ENCODE data around the gene TULP1. TPM values are rescaled to one million over a fixed set of nuclear protein-coding genes. Genes with fewer than 3 reads are reported as not detected.

The TULP1 gene
- total RNA-seq, 1 experiment from 2014 or later, result not detected

- Histone ChIP-seq H3K9ac (ENCODE audit: low read length) (no peak overlapping the region), H3K4me1 (ENCODE audit: low read length) (no peaks in the 10 kb centered on the region), H3K9me3 (ENCODE audit: low read length) (no peaks in the 10 kb centered on the region), H3K79me2 (ENCODE audit: low read length) (no peaks in the 10 kb centered on the region), H3K9me2 (replicated peaks; ENCODE audit: insufficient read depth, low read length) (no peaks in the 10 kb centered on the region), H3K36me3 (ENCODE audit: insufficient read depth, low read length) (no peaks in the 10 kb centered on the region), H4K20me1 (ENCODE audit: insufficient read depth, low read depth, low read length) (no peaks in the 10 kb centered on the region), H3K27me3 (ENCODE audit: low read length) (no peaks in the 10 kb centered on the region), H2AFZ (ENCODE audit: low read length) (no peak overlapping the region), H3K4me3 (ENCODE audit: low read length) (no peak overlapping the region), H3K4me2 (ENCODE audit: low read depth, low read length, poor library complexity, severe bottlenecking) (no peak overlapping the region), H3K27ac (ENCODE audit: low read length) (no peak overlapping the region)
- no peak for DNase-seq
These were observed 4.2 kb downstream of the TULP1 start for GRCh38 chr6:35508542-35508941.

GRCh38 chr6:35508027-35508426 lies 4.7 kb downstream of the TULP1 start:
- Histone ChIP-seq H2AFZ (ENCODE audit: low read length) (no peak overlapping the region), H3K4me1 (ENCODE audit: low read length) (no peaks in the 10 kb centered on the region), H3K9me3 (ENCODE audit: low read length) (no peaks in the 10 kb centered on the region), H3K9ac (ENCODE audit: low read length) (no peak overlapping the region), H4K20me1 (ENCODE audit: insufficient read depth, low read depth, low read length) (no peaks in the 10 kb centered on the region), H3K4me2 (ENCODE audit: low read depth, low read length, poor library complexity, severe bottlenecking) (no peak overlapping the region), H3K27ac (ENCODE audit: low read length) (no peak overlapping the region), H3K27me3 (ENCODE audit: low read length) (no peaks in the 10 kb centered on the region), H3K36me3 (ENCODE audit: insufficient read depth, low read length) (no peaks in the 10 kb centered on the region), H3K79me2 (ENCODE audit: low read length) (no peaks in the 10 kb centered on the region), H3K4me3 (ENCODE audit: low read length) (no peak overlapping the region), H3K9me2 (replicated peaks; ENCODE audit: insufficient read depth, low read length) (no peaks in the 10 kb centered on the region)
- no peak for DNase-seq

GRCh38 chr6:35507221-35507620 lies 5.5 kb downstream of the TULP1 start:
- Histone ChIP-seq H3K9me3 (ENCODE audit: low read length) (no peaks in the 10 kb centered on the region), H3K4me3 (ENCODE audit: low read length) (no peak overlapping the region), H4K20me1 (ENCODE audit: insufficient read depth, low read depth, low read length) (no peaks in the 10 kb centered on the region), H3K36me3 (ENCODE audit: insufficient read depth, low read length) (no peaks in the 10 kb centered on the region), H3K27ac (ENCODE audit: low read length) (no peak overlapping the region), H3K4me2 (ENCODE audit: low read depth, low read length, poor library complexity, severe bottlenecking) (no peak overlapping the region), H3K27me3 (ENCODE audit: low read length) (no peaks in the 10 kb centered on the region), H3K4me1 (ENCODE audit: low read length) (no peaks in the 10 kb centered on the region), H3K9me2 (replicated peaks; ENCODE audit: insufficient read depth, low read length) (no peaks in the 10 kb centered on the region), H3K9ac (ENCODE audit: low read length) (no peak overlapping the region), H3K79me2 (ENCODE audit: low read length) (no peaks in the 10 kb centered on the region), H2AFZ (ENCODE audit: low read length) (no peak overlapping the region)
- no peak for DNase-seq

GRCh38 chr6:35506536-35506935 lies 6.2 kb downstream of the TULP1 start:
- Histone ChIP-seq H3K4me1 (ENCODE audit: low read length) (no peaks in the 10 kb centered on the region), H3K36me3 (ENCODE audit: insufficient read depth, low read length) (no peaks in the 10 kb centered on the region), H3K9me3 (ENCODE audit: low read length) (no peaks in the 10 kb centered on the region), H3K9me2 (replicated peaks; ENCODE audit: insufficient read depth, low read length) (no peaks in the 10 kb centered on the region), H4K20me1 (ENCODE audit: insufficient read depth, low read depth, low read length) (no peaks in the 10 kb centered on the region), H3K79me2 (ENCODE audit: low read length) (no peaks in the 10 kb centered on the region), H3K4me2 (ENCODE audit: low read depth, low read length, poor library complexity, severe bottlenecking) (no peak overlapping the region), H3K27me3 (ENCODE audit: low read length) (no peaks in the 10 kb centered on the region), H3K9ac (ENCODE audit: low read length) (no peak overlapping the region), H3K27ac (ENCODE audit: low read length) (no peak overlapping the region), H2AFZ (ENCODE audit: low read length) (no peak overlapping the region), H3K4me3 (ENCODE audit: low read length) (no peak overlapping the region)
- DNase-seq, result no peak

GRCh38 chr6:35505999-35506412 lies 6.7 kb downstream of the TULP1 start:
- Histone ChIP-seq H3K27ac (ENCODE audit: low read length) (no peak overlapping the region), H3K4me2 (ENCODE audit: low read depth, low read length, poor library complexity, severe bottlenecking) (no peak overlapping the region), H3K27me3 (ENCODE audit: low read length) (no peaks in the 10 kb centered on the region), H3K9me3 (ENCODE audit: low read length) (no peaks in the 10 kb centered on the region), H3K36me3 (ENCODE audit: insufficient read depth, low read length) (no peaks in the 10 kb centered on the region), H2AFZ (ENCODE audit: low read length) (no peak overlapping the region), H3K9me2 (replicated peaks; ENCODE audit: insufficient read depth, low read length) (no peaks in the 10 kb centered on the region), H3K9ac (ENCODE audit: low read length) (no peak overlapping the region), H3K4me3 (ENCODE audit: low read length) (no peak overlapping the region), H3K79me2 (ENCODE audit: low read length) (no peaks in the 10 kb centered on the region), H3K4me1 (ENCODE audit: low read length) (no peaks in the 10 kb centered on the region), H4K20me1 (ENCODE audit: insufficient read depth, low read depth, low read length) (no peaks in the 10 kb centered on the region)
- no peak for DNase-seq

- no peaks in the 10 kb centered on the region for H4K20me1 ChIP-seq (ENCODE audit: insufficient read depth, low read depth, low read length)
- H3K27me3 ChIP-seq (ENCODE audit: low read length), result no peaks in the 10 kb centered on the region
- no peak overlapping the region for H3K4me3 ChIP-seq (ENCODE audit: low read length)
- H3K9me2 ChIP-seq (replicated peaks; ENCODE audit: insufficient read depth, low read length), result no peaks in the 10 kb centered on the region
- no peak overlapping the region for H3K4me2 ChIP-seq (ENCODE audit: low read depth, low read length, poor library complexity, severe bottlenecking)
- no peak overlapping the region for H2AFZ ChIP-seq (ENCODE audit: low read length)
- H3K9me3 ChIP-seq (ENCODE audit: low read length), result no peaks in the 10 kb centered on the region
- H3K36me3 ChIP-seq (ENCODE audit: insufficient read depth, low read length), result no peaks in the 10 kb centered on the region
- no peak overlapping the region for H3K9ac ChIP-seq (ENCODE audit: low read length)
- no peak for DNase-seq
- no peaks in the 10 kb centered on the region for H3K4me1 ChIP-seq (ENCODE audit: low read length)
- H3K27ac ChIP-seq (ENCODE audit: low read length), result no peak overlapping the region
- no peaks in the 10 kb centered on the region for H3K79me2 ChIP-seq (ENCODE audit: low read length)
These were observed 9.2 kb downstream of the TULP1 start for GRCh38 chr6:35503534-35503933.

GRCh38 chr6:35501784-35502183 lies 10.9 kb downstream of the TULP1 start:
- Histone ChIP-seq H3K4me2 (ENCODE audit: low read depth, low read length, poor library complexity, severe bottlenecking) (no peak overlapping the region), H3K4me3 (ENCODE audit: low read length) (no peak overlapping the region), H4K20me1 (ENCODE audit: insufficient read depth, low read depth, low read length) (no peaks in the 10 kb centered on the region), H3K27me3 (ENCODE audit: low read length) (no peaks in the 10 kb centered on the region), H3K36me3 (ENCODE audit: insufficient read depth, low read length) (no peaks in the 10 kb centered on the region), H3K9me3 (ENCODE audit: low read length) (no peaks in the 10 kb centered on the region), H3K9ac (ENCODE audit: low read length) (no peak overlapping the region), H3K79me2 (ENCODE audit: low read length) (no peaks in the 10 kb centered on the region), H2AFZ (ENCODE audit: low read length) (no peak overlapping the region), H3K27ac (ENCODE audit: low read length) (no peak overlapping the region), H3K4me1 (ENCODE audit: low read length) (peaks cover 3% of the 10 kb centered on the region; the same call in 1 of the 2 replicates), H3K9me2 (replicated peaks; ENCODE audit: insufficient read depth, low read length) (no peaks in the 10 kb centered on the region)
- DNase-seq, result no peak

GRCh38 chr6:35500782-35501181 lies 11.9 kb downstream of the TULP1 start:
- Histone ChIP-seq H3K9me3 (ENCODE audit: low read length) (no peaks in the 10 kb centered on the region), H3K79me2 (ENCODE audit: low read length) (no peaks in the 10 kb centered on the region), H3K36me3 (ENCODE audit: insufficient read depth, low read length) (no peaks in the 10 kb centered on the region), H3K9ac (ENCODE audit: low read length) (no peak overlapping the region), H3K4me2 (ENCODE audit: low read depth, low read length, poor library complexity, severe bottlenecking) (no peak overlapping the region), H3K4me1 (ENCODE audit: low read length) (peaks cover 3% of the 10 kb centered on the region; the same call in 1 of the 2 replicates), H4K20me1 (ENCODE audit: insufficient read depth, low read depth, low read length) (no peaks in the 10 kb centered on the region), H3K9me2 (replicated peaks; ENCODE audit: insufficient read depth, low read length) (no peaks in the 10 kb centered on the region), H3K4me3 (ENCODE audit: low read length) (no peak overlapping the region), H3K27me3 (ENCODE audit: low read length) (no peaks in the 10 kb centered on the region), H3K27ac (ENCODE audit: low read length) (no peak overlapping the region), H2AFZ (ENCODE audit: low read length) (no peak overlapping the region)
- no peak for DNase-seq

- no peak overlapping the region for H3K4me2 ChIP-seq (ENCODE audit: low read depth, low read length, poor library complexity, severe bottlenecking)
- H4K20me1 ChIP-seq (ENCODE audit: insufficient read depth, low read depth, low read length), result no peaks in the 10 kb centered on the region
- H2AFZ ChIP-seq (ENCODE audit: low read length), result no peak overlapping the region
- DNase-seq, result no peak
- H3K9me3 ChIP-seq (ENCODE audit: low read length), result no peaks in the 10 kb centered on the region
- H3K9me2 ChIP-seq (replicated peaks; ENCODE audit: insufficient read depth, low read length), result no peaks in the 10 kb centered on the region
- no peak overlapping the region for H3K9ac ChIP-seq (ENCODE audit: low read length)
- peaks cover 3% of the 10 kb centered on the region; the same call in 1 of the 2 replicates for H3K4me1 ChIP-seq (ENCODE audit: low read length)
- no peaks in the 10 kb centered on the region for H3K27me3 ChIP-seq (ENCODE audit: low read length)
- H3K27ac ChIP-seq (ENCODE audit: low read length), result no peak overlapping the region
- no peaks in the 10 kb centered on the region for H3K79me2 ChIP-seq (ENCODE audit: low read length)
- H3K4me3 ChIP-seq (ENCODE audit: low read length), result no peak overlapping the region
- no peaks in the 10 kb centered on the region for H3K36me3 ChIP-seq (ENCODE audit: insufficient read depth, low read length)
These were observed 13.3 kb downstream of the TULP1 start for GRCh38 chr6:35499372-35499771.

All from Karpas-422 (cell line).